Neural progenitor cell (in vitro differentiated cells): ENCODE measurements around the gene LIMS3. TPM values are rescaled to one million over a fixed set of nuclear protein-coding genes. Genes with fewer than 3 reads are reported as not detected.
"Not testable (repeated sequence)": the region's sequence is repeated elsewhere in the genome, so short reads cannot be mapped to it uniquely, and the experiment has no call there.

Source experiments
- DNase-seq: peaks from one replicate; pipeline ENCODE4 v3.0.0-alpha.2; 2016; ENCODE audit warnings: low spot score
- H2AFZ ChIP-seq: fragments of 200-600 bp; sonication (generic); replicated peaks from 2 replicates; pipeline ENCODE4 v1.6.1; 2016; ENCODE audit warnings: antibody characterized with exemption
- H3F3A ChIP-seq: fragments of 200-600 bp; sonication (generic); 2 replicates; pipeline ENCODE4 v1.6.1; 2016; ENCODE audit warnings: antibody characterized with exemption, low read depth
- H3K27ac ChIP-seq: fragments of 200-600 bp; sonication (generic); 2 replicates; pipeline ENCODE4 v1.5.1; 2016; ENCODE audit warnings: mild to moderate bottlenecking
- H3K27me3 ChIP-seq: fragments of 200-600 bp; sonication (generic); 2 replicates; pipeline ENCODE4 v1.6.1; 2016; ENCODE audit warnings: mild to moderate bottlenecking, moderate library complexity
- H3K36me3 ChIP-seq: fragments of 200-600 bp; sonication (generic); 2 replicates; pipeline ENCODE4 v1.5.1; 2016
- H3K4me1 ChIP-seq: fragments of 200-600 bp; sonication (generic); 2 replicates; pipeline ENCODE4 v1.6.1; 2016; ENCODE audit warnings: mixed run types
- H3K4me2 ChIP-seq: fragments of 200-600 bp; sonication (generic); 2 replicates; pipeline ENCODE4 v1.6.1; 2016
- H3K4me3 ChIP-seq: fragments of 200-600 bp; sonication (generic); 2 replicates; pipeline ENCODE4 v1.5.1; 2016
- H3K79me2 ChIP-seq: fragments of 200-600 bp; sonication (generic); 2 replicates; pipeline ENCODE4 v1.6.1; 2016; ENCODE audit warnings: low read depth
- H3K9ac ChIP-seq: fragments of 200-600 bp; sonication (generic); 2 replicates; pipeline ENCODE4 v1.6.1; 2016
- H3K9me3 ChIP-seq: fragments of 200-600 bp; sonication (generic); 2 replicates; pipeline ENCODE4 v1.5.1; 2016; ENCODE audit warnings: low read depth
- H4K20me1 ChIP-seq: fragments of 200-600 bp; sonication (generic); 2 replicates; pipeline ENCODE4 v1.6.1; 2016; ENCODE audit warnings: low read depth
- H3K27ac Mint-ChIP-seq: 3 replicates; pipeline ENCODE4 v1.8.0; 2021; ENCODE audit warnings: mixed read lengths
- H3K27me3 Mint-ChIP-seq: 2 replicates; pipeline ENCODE4 v1.8.0; 2022; ENCODE audit warnings: low read depth, mild to moderate bottlenecking, inconsistent platforms, moderate library complexity, mixed read lengths; ENCODE audit not compliant: insufficient read depth
- H3K36me3 Mint-ChIP-seq: 3 replicates; pipeline ENCODE4 v1.8.0; 2021; ENCODE audit warnings: mixed read lengths
- H3K4me1 Mint-ChIP-seq: 3 replicates; pipeline ENCODE4 v1.8.0; 2021; ENCODE audit warnings: mixed read lengths
- H3K4me3 Mint-ChIP-seq: 3 replicates; pipeline ENCODE4 v1.8.0; 2021; ENCODE audit warnings: mild to moderate bottlenecking, moderate library complexity, mixed read lengths
- H3K9me3 Mint-ChIP-seq: 3 replicates; pipeline ENCODE4 v1.8.0; 2020; ENCODE audit warnings: mixed read lengths
- total RNA-seq: library from RNA; depleted of rRNA; stranded (reverse); fragments of >200 nt; gene quantifications from 2 replicates; pipeline ENCODE4 v1.2.3, GENCODE V29; 2015; ENCODE audit warnings: low replicate concordance

The LIMS3 gene
- total RNA-seq, 1 donor from 2014 or later = not detected

- H3K4me1 ChIP-seq, H3K27ac Mint-ChIP-seq, H3K4me3 ChIP-seq, H3K4me2 ChIP-seq, H3K27ac ChIP-seq, H3K27me3 Mint-ChIP-seq, H3F3A ChIP-seq, H3K9me3 ChIP-seq, H2AFZ ChIP-seq, H3K36me3 Mint-ChIP-seq, H4K20me1 ChIP-seq, H3K36me3 ChIP-seq, H3K4me3 Mint-ChIP-seq, H3K4me1 Mint-ChIP-seq, DNase-seq, H3K27me3 ChIP-seq, H3K79me2 ChIP-seq, H3K9ac ChIP-seq, H3K9me3 Mint-ChIP-seq: not testable (repeated sequence)
Measured at GRCh38 chr2:109894141-109894540, 4.3 kb upstream of the LIMS3 start.

GRCh38 chr2:109895090-109895869 is 3.2 kb upstream of the LIMS3 start:
- H3K27ac Mint-ChIP-seq, H3K27me3 Mint-ChIP-seq, H3K4me2 ChIP-seq, H3K4me1 ChIP-seq, H4K20me1 ChIP-seq, DNase-seq, H3F3A ChIP-seq, H3K4me3 Mint-ChIP-seq, H3K27ac ChIP-seq, H3K9ac ChIP-seq, H3K9me3 ChIP-seq, H3K4me1 Mint-ChIP-seq, H3K9me3 Mint-ChIP-seq, H3K4me3 ChIP-seq, H3K36me3 ChIP-seq, H3K27me3 ChIP-seq, H2AFZ ChIP-seq, H3K79me2 ChIP-seq, H3K36me3 Mint-ChIP-seq: not testable (repeated sequence)

GRCh38 chr2:109896212-109896611 is 2.3 kb upstream of the LIMS3 start:
- not testable (repeated sequence) for H3K9me3 ChIP-seq, H3K36me3 ChIP-seq, H2AFZ ChIP-seq, H3K9ac ChIP-seq, H3K4me1 ChIP-seq, DNase-seq, H3K27ac ChIP-seq, H4K20me1 ChIP-seq, H3K27ac Mint-ChIP-seq, H3K9me3 Mint-ChIP-seq, H3K4me3 Mint-ChIP-seq, H3K4me2 ChIP-seq, H3K27me3 Mint-ChIP-seq, H3K36me3 Mint-ChIP-seq, H3K27me3 ChIP-seq, H3K4me3 ChIP-seq, H3K4me1 Mint-ChIP-seq, H3F3A ChIP-seq, H3K79me2 ChIP-seq

DNA sequence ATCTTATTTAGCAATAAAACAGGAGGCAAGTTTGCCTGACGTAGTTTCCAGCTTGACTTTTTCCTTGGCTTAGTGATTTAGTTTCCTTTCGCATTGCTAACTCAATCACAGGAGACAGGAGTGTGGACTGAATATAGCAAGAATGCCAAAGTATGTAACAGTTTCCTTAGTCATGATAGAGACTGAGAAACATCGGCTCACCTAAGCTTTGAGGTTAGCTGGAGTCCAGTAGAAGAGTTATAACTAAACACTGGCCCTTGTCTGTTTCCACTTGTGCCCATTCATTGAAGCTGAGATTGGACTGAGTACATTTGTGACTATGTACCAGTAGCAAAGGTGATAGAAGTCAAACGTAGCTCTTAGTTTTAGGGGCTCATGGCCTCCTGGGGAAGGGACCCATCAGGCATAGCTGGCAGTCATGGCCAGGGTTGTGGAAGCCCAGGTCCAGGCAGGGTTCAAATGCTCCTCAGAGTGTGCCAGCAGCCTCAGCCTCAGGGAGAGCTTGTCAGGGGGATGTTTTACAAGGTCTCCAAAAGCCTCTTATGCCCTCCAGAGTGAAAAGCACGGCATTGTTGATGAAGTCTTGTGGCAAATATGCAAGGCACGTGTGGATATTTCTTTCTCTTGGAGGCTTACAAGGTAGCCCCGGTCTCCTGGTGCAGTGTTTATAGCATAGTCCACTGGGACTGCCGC is 573 bp upstream of the LIMS3 start:
- not testable (repeated sequence) for H3K4me2 ChIP-seq, H3K9me3 Mint-ChIP-seq, H3K4me3 Mint-ChIP-seq, H3F3A ChIP-seq, H3K4me1 Mint-ChIP-seq, DNase-seq, H3K9me3 ChIP-seq, H3K9ac ChIP-seq, H3K79me2 ChIP-seq, H3K36me3 Mint-ChIP-seq, H3K27ac Mint-ChIP-seq, H2AFZ ChIP-seq, H3K27me3 Mint-ChIP-seq, H3K4me3 ChIP-seq, H3K4me1 ChIP-seq, H3K27ac ChIP-seq, H4K20me1 ChIP-seq, H3K27me3 ChIP-seq, H3K36me3 ChIP-seq

DNA sequence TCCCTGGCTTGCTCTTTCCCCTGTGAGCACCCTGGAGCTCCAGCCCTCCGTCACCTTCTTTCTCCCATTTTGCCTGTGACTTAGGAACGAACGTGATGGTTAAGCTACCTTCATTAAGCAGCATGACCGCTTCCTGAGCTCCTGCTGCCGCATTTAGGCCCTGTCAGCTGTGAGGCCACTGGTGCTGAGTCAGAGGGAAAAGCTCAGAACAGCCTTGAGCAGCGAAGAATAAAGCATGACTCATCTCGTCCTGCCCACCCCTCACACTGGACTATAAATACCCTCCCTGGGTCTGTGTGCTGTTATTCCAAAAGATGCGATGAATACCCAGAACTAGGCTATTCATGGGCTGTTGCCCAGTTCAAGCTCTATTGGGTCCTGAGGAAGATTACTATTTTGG is 7.3 kb downstream of the LIMS3 start:
- not testable (repeated sequence) for H3K36me3 Mint-ChIP-seq, H3K27ac Mint-ChIP-seq, H3K4me2 ChIP-seq, H3K4me1 Mint-ChIP-seq, H3K9me3 ChIP-seq, H3K4me3 ChIP-seq, H4K20me1 ChIP-seq, H3K79me2 ChIP-seq, H3K9ac ChIP-seq, H2AFZ ChIP-seq, H3K27me3 ChIP-seq, H3K4me1 ChIP-seq, H3K27ac ChIP-seq, H3K36me3 ChIP-seq, H3K4me3 Mint-ChIP-seq, DNase-seq, H3F3A ChIP-seq, H3K27me3 Mint-ChIP-seq, H3K9me3 Mint-ChIP-seq

DNA sequence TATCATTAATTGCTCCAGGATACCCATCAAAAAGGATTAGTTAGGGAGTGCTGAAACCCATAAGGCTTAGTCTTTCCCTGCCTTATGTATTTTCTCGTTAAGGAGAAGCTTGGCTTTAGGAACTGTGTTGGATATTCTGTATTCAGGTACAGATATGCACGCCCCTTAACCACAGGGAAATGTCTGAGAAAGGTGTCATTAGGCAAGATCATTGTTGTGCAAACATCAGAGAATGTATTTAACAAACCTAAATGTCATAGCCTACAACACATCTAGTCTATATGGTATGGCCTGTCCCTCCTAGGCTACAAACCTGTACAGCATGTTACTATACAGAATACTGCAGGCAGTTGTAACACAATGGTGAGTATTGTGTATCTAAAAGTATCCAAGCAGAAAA is 10.1 kb downstream of the LIMS3 start:
- not testable (repeated sequence) for H3K4me3 ChIP-seq, H3K4me2 ChIP-seq, H3K4me1 Mint-ChIP-seq, H3F3A ChIP-seq, H3K4me1 ChIP-seq, H3K27ac Mint-ChIP-seq, H3K79me2 ChIP-seq, H3K27me3 Mint-ChIP-seq, H3K27ac ChIP-seq, H3K27me3 ChIP-seq, H4K20me1 ChIP-seq, H3K36me3 ChIP-seq, H3K9me3 Mint-ChIP-seq, H3K9ac ChIP-seq, DNase-seq, H3K36me3 Mint-ChIP-seq, H3K9me3 ChIP-seq, H3K4me3 Mint-ChIP-seq, H2AFZ ChIP-seq

DNA sequence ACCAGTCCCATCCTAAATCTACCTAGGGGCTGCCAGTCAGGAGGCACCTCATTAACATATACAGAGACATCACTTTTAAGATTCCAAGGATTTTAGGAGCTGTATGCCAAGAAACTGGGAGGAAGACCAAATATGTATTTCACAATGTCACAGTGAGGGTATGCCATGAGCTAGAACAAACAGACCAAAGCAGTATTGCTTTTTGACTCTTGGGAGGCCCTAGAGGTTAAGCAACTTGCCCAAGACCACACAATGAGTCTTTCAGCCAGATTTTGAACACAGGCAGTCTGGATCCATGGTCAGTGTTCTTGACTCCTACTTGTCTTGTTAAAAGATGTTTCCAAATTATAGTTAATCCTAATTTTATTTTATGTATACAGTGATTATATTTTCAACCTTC is 12.3 kb downstream of the LIMS3 start:
- H3K27me3 ChIP-seq, H3K4me2 ChIP-seq, H3F3A ChIP-seq, H3K27ac Mint-ChIP-seq, DNase-seq, H3K36me3 Mint-ChIP-seq, H3K4me1 Mint-ChIP-seq, H3K4me1 ChIP-seq, H3K36me3 ChIP-seq, H4K20me1 ChIP-seq, H3K9ac ChIP-seq, H3K9me3 Mint-ChIP-seq, H3K27ac ChIP-seq, H3K27me3 Mint-ChIP-seq, H3K4me3 ChIP-seq, H3K79me2 ChIP-seq, H2AFZ ChIP-seq, H3K9me3 ChIP-seq, H3K4me3 Mint-ChIP-seq: not testable (repeated sequence)

DNA sequence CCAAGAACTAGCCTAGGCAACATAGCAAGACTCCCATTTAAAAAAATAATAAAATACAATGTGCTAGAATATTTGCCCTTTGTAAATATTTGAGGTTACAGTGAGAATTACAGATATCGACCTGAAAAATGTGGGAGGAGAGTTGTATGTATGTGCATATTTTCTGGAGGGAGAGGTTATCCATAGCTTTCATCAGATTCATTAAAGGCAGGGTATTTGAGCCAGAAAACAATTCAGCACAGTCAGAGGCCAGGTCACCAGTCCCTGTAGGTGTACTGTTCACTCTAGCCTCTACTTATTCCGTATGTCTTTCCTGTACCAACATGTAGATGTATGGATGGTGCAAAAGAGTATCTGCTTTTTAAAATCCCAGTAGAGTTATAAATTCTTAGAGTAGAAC is 15.4 kb downstream of the LIMS3 start:
- not testable (repeated sequence) for H3K4me3 Mint-ChIP-seq, H3K27ac Mint-ChIP-seq, H3K27me3 Mint-ChIP-seq, H3K9me3 Mint-ChIP-seq, H3K27me3 ChIP-seq, H3K4me1 Mint-ChIP-seq, H3K4me2 ChIP-seq, H3K27ac ChIP-seq, H3K4me3 ChIP-seq, H3K9ac ChIP-seq, H3F3A ChIP-seq, DNase-seq, H3K36me3 ChIP-seq, H3K36me3 Mint-ChIP-seq, H3K79me2 ChIP-seq, H4K20me1 ChIP-seq, H3K4me1 ChIP-seq, H2AFZ ChIP-seq, H3K9me3 ChIP-seq
